Measurements from ENCODE around the gene PSMB2. TPM values are rescaled to one million over a fixed set of nuclear protein-coding genes. Genes with fewer than 3 reads are reported as not detected.

Gene PSMB2
- total RNA-seq, 2 experiments from 2014 or later: 97.1 to 125 TPM

DNA sequence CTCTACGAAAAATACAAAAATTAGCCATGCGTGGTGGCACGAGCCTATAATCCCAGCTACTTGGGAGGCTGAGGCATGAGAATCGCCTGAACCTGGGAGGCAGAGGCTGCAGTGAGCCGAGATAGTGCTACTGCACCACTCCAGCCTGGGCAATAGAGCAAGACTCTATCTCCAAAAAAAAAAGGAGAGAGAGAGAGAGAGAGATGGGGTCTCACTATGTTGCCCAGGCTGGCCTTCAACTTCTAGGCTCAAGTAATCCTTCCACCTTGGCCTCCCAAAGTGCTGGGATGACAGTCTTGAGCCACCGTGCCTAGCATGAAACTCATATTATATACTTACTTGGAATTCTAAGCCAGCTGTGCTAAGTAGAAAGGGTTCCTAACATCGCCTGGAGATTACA is 29.7 kb downstream of the PSMB2 start:
- POLR2A ChIA-PET: no interaction called here
- CTCF ChIA-PET: interaction anchor here (1.2 kb wide), 1 partner anchor 26 kb away, joined by 4 read pairs; no protein-coding TSS in a partner anchor
- H3K27ac Mint-ChIP-seq: no peak overlapping the region
- no peaks in the 10 kb centered on the region for H3K9me3 Mint-ChIP-seq (ENCODE audit: low read depth)
- peaks cover 15% of the 10 kb centered on the region for H3K4me1 Mint-ChIP-seq
- DNase-seq: no peak
- no peak for ATAC-seq
- intact Hi-C loops (cut with DNase I, micrococcal nuclease): no loop called here
- H3K36me3 Mint-ChIP-seq (ENCODE audit: low read depth): peaks cover 35% of the 10 kb centered on the region
- no peaks in the 10 kb centered on the region for H3K27me3 Mint-ChIP-seq
- H3K4me3 Mint-ChIP-seq: no peak overlapping the region

GRCh38 chr1:35605867-35606182 is 35.5 kb downstream of the PSMB2 start:
- DNase-seq (no peak), ATAC-seq (no peak)
- Mint-ChIP-seq H3K9me3 (ENCODE audit: low read depth) (no peaks in the 10 kb centered on the region), H3K27ac (no peak overlapping the region), H3K4me1 (peaks cover 8% of the 10 kb centered on the region), H3K36me3 (ENCODE audit: low read depth) (peaks cover 43% of the 10 kb centered on the region), H3K4me3 (no peak overlapping the region), H3K27me3 (no peaks in the 10 kb centered on the region)
- CTCF ChIA-PET: interaction anchor here (0.6 to 1.2 kb wide), 2 partner anchors 12 to 1311 kb away, joined by 3 to 5 read pairs; no protein-coding TSS in a partner anchor
- POLR2A ChIA-PET: no interaction called here
- intact Hi-C loops (cut with DNase I, micrococcal nuclease): no loop called here

DNA sequence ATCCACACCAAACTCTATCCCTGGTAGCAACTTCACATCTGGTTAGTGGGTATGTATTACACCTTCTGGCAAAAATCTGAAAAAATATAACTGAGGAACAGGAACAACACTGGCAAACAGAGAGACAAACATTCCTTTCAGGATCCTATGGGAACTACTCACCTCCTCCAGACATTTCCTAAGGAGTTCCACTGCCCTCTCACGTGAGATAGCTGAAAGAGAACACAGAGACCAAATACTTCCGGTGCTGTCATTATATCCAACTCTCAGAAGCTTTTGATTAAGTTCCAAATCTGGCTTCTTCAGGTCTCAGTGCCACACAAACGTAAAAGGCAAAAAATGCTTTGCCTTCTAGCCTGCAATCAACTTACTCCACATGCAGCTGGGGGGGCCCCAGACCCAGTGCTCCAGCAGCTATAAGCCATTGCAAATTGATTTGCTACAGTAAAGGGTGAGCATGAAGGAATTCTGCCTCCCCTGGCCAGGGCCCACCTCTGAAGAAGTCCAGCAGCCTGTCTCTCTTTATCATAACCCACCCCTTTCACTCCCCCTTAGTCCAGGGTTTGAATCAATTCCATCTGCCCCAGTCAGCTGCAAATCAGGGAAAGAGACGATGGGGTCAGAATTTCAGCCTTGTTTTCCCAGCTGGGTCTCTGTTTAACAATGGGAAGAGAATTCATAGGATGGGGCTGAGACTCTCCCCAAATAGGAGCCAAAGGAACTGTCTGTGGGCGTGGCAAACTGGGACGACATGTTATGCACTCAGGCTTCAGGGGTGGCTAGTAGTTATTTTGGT is 36.1 kb downstream of the PSMB2 start:
- POLR2A ChIA-PET: no interaction called here
- ATAC-seq: no peak
- no peak for DNase-seq
- intact Hi-C loops (cut with DNase I, micrococcal nuclease): no loop called here
- Mint-ChIP-seq H3K9me3 (ENCODE audit: low read depth) (no peaks in the 10 kb centered on the region), H3K27me3 (no peaks in the 10 kb centered on the region), H3K4me3 (no peak overlapping the region), H3K36me3 (ENCODE audit: low read depth) (peaks cover 42% of the 10 kb centered on the region), H3K4me1 (peaks cover 8% of the 10 kb centered on the region), H3K27ac (no peak overlapping the region)
- CTCF ChIA-PET: interaction anchor here (0.6 to 1.9 kb wide), 4 partner anchors 12 to 1312 kb away, joined by 3 to 6 read pairs (median 4); no protein-coding TSS in a partner anchor

- DNase-seq: no peak
- no peaks in the 10 kb centered on the region for H3K9me3 Mint-ChIP-seq (ENCODE audit: low read depth)
- CTCF ChIA-PET: interaction anchor here (1.2 to 1.9 kb wide), 2 partner anchors 16 to 111 kb away, joined by 4 to 6 read pairs; no protein-coding TSS in a partner anchor
- H3K27ac Mint-ChIP-seq: no peak overlapping the region
- peaks cover 8% of the 10 kb centered on the region for H3K4me1 Mint-ChIP-seq
- no peak for ATAC-seq
- no peak overlapping the region for H3K4me3 Mint-ChIP-seq
- H3K36me3 Mint-ChIP-seq (ENCODE audit: low read depth): peaks cover 41% of the 10 kb centered on the region
- POLR2A ChIA-PET: no interaction called here
- H3K27me3 Mint-ChIP-seq: no peaks in the 10 kb centered on the region
- intact Hi-C loops (cut with DNase I, micrococcal nuclease): no loop called here
Measured at GRCh38 chr1:35603941-35604340, 37.4 kb downstream of the PSMB2 start.

GRCh38 chr1:35603468-35603867 is 37.9 kb downstream of the PSMB2 start:
- Mint-ChIP-seq H3K4me3 (no peak overlapping the region), H3K27me3 (no peaks in the 10 kb centered on the region), H3K36me3 (ENCODE audit: low read depth) (peaks cover 39% of the 10 kb centered on the region), H3K27ac (no peak overlapping the region), H3K4me1 (peaks cover 8% of the 10 kb centered on the region), H3K9me3 (ENCODE audit: low read depth) (no peaks in the 10 kb centered on the region)
- ATAC-seq (no peak), DNase-seq (no peak)
- intact Hi-C loops (cut with DNase I, micrococcal nuclease): no loop called here
- ChIA-PET CTCF (interaction anchor here (1.2 to 1.9 kb wide), 2 partner anchors 16 to 112 kb away, joined by 4 to 6 read pairs; no protein-coding TSS in a partner anchor), POLR2A (no interaction called here)

DNA sequence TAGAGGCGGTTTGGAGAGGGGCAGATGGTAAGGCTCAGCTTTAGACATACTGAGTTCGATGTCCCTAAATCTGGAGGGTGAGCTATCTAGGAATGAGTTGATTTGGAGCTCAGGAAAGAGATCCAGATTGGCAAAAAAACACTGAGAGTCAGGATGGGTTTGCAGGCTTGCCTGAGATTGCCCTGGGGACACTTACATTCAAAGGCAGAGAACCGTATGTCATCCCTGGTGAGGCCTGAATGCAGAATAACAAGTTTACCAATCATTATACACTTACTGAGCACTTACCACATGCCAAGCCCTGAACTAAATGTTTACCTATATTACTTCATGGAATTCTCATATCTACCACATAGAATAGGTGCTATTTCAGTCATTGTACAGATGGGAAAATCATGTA is 40.7 kb downstream of the PSMB2 start:
- ChIA-PET POLR2A (interaction anchor here (0.6 kb wide), 1 partner anchor 14 kb away, joined by 3 read pairs; no protein-coding TSS in a partner anchor), CTCF (interaction anchor here (2.2 kb wide), 1 partner anchor 36 kb away, joined by 8 read pairs; no protein-coding TSS in a partner anchor)
- Mint-ChIP-seq H3K9me3 (ENCODE audit: low read depth) (no peaks in the 10 kb centered on the region), H3K4me1 (no peaks in the 10 kb centered on the region), H3K36me3 (ENCODE audit: low read depth) (peaks cover 26% of the 10 kb centered on the region), H3K4me3 (no peak overlapping the region), H3K27ac (no peak overlapping the region), H3K27me3 (no peaks in the 10 kb centered on the region)
- intact Hi-C loops (cut with DNase I, micrococcal nuclease): no loop called here
- ATAC-seq (no peak), DNase-seq (no peak)

GRCh38 chr1:35599411-35599810 is 41.9 kb downstream of the PSMB2 start:
- H3K4me1 Mint-ChIP-seq: no peaks in the 10 kb centered on the region
- DNase-seq (no peak), ATAC-seq (no peak)
- H3K9me3 Mint-ChIP-seq (ENCODE audit: low read depth): no peaks in the 10 kb centered on the region
- ChIA-PET POLR2A (interaction anchor here (0.6 kb wide), 1 partner anchor 1879 kb away, joined by 4 read pairs; no protein-coding TSS in a partner anchor), CTCF (interaction anchor here (0.9 to 1.0 kb wide), 2 partner anchors 127 to 131 kb away, joined by 3 read pairs; no protein-coding TSS in a partner anchor)
- peaks cover 21% of the 10 kb centered on the region for H3K36me3 Mint-ChIP-seq (ENCODE audit: low read depth)
- no peak overlapping the region for H3K4me3 Mint-ChIP-seq
- peak overlapping the region; percentile 4 for H3K27ac Mint-ChIP-seq
- H3K27me3 Mint-ChIP-seq: no peaks in the 10 kb centered on the region
- intact Hi-C loops (cut with DNase I, micrococcal nuclease): loop anchor here in 1 of 2 experiments (5.0 kb wide), 1 partner anchor 38 kb away; no protein-coding TSS in a partner anchor

- ChIA-PET POLR2A (interaction anchor here (0.6 kb wide), 1 partner anchor 43 kb away, joined by 3 read pairs; no protein-coding TSS in a partner anchor), CTCF (interaction anchor here (0.9 to 1.0 kb wide), 2 partner anchors 127 to 131 kb away, joined by 3 read pairs; no protein-coding TSS in a partner anchor)
- Mint-ChIP-seq H3K4me3 (no peak overlapping the region), H3K27me3 (no peaks in the 10 kb centered on the region), H3K9me3 (ENCODE audit: low read depth) (no peaks in the 10 kb centered on the region), H3K27ac (no peak overlapping the region), H3K36me3 (ENCODE audit: low read depth) (peaks cover 18% of the 10 kb centered on the region), H3K4me1 (peaks cover under 1% of the 10 kb centered on the region)
- intact Hi-C loops (cut with DNase I, micrococcal nuclease): loop anchor here in 1 of 2 experiments (5.0 kb wide), 1 partner anchor 38 kb away; no protein-coding TSS in a partner anchor
- DNase-seq (no peak), ATAC-seq (no peak)
Measured at GRCh38 chr1:35598895-35599294, 42.4 kb downstream of the PSMB2 start.

GRCh38 chr1:35597870-35598269 is 43.5 kb downstream of the PSMB2 start:
- no peak for DNase-seq
- Mint-ChIP-seq H3K36me3 (ENCODE audit: low read depth) (peaks cover 9% of the 10 kb centered on the region), H3K4me1 (peaks cover 10% of the 10 kb centered on the region), H3K4me3 (no peak overlapping the region), H3K9me3 (ENCODE audit: low read depth) (no peaks in the 10 kb centered on the region), H3K27ac (no peak overlapping the region), H3K27me3 (no peaks in the 10 kb centered on the region)
- POLR2A ChIA-PET: no interaction called here
- intact Hi-C loops (cut with DNase I, micrococcal nuclease): loop anchor here in 1 of 2 experiments (5.0 kb wide), 1 partner anchor 39 kb away; no protein-coding TSS in a partner anchor
- ATAC-seq: no peak
- CTCF ChIA-PET: no interaction called here

GRCh38 chr1:35595684-35596083 is 45.6 kb downstream of the PSMB2 start:
- ChIA-PET POLR2A (no interaction called here), CTCF (no interaction called here)
- peaks cover 8% of the 10 kb centered on the region for H3K36me3 Mint-ChIP-seq (ENCODE audit: low read depth)
- no peaks in the 10 kb centered on the region for H3K27me3 Mint-ChIP-seq
- H3K27ac Mint-ChIP-seq: no peak overlapping the region
- H3K9me3 Mint-ChIP-seq (ENCODE audit: low read depth): no peaks in the 10 kb centered on the region
- intact Hi-C loops (cut with DNase I, micrococcal nuclease): loop anchor here in 1 of 2 experiments (5.0 kb wide), 1 partner anchor 42 kb away; no protein-coding TSS in a partner anchor
- H3K4me3 Mint-ChIP-seq: no peak overlapping the region
- no peak for DNase-seq
- no peak for ATAC-seq
- peaks cover 12% of the 10 kb centered on the region for H3K4me1 Mint-ChIP-seq

GRCh38 chr1:35594005-35594760 is 47.1 kb downstream of the PSMB2 start:
- ATAC-seq: no peak

More at GRCh38 chr1:35594005-35594760, 47.1 kb downstream of the PSMB2 start:
- POLR2A ChIA-PET: interaction anchor here (0.7 to 1.2 kb wide), 3 partner anchors 10 to 120 kb away, joined by 3 to 4 read pairs (median 3); no protein-coding TSS in a partner anchor
- H3K27me3 Mint-ChIP-seq: no peaks in the 10 kb centered on the region
- peaks cover 12% of the 10 kb centered on the region for H3K4me1 Mint-ChIP-seq
- H3K4me3 Mint-ChIP-seq: no peak overlapping the region
- CTCF ChIA-PET: interaction anchor here (0.8 to 1.1 kb wide), 3 partner anchors 16 to 29 kb away, joined by 3 to 5 read pairs (median 3); no protein-coding TSS in a partner anchor
- no peak overlapping the region for H3K27ac Mint-ChIP-seq
- intact Hi-C loops (cut with DNase I, micrococcal nuclease): no loop called here
- peaks cover 5% of the 10 kb centered on the region for H3K36me3 Mint-ChIP-seq (ENCODE audit: low read depth)
- DNase-seq: no peak
- H3K9me3 Mint-ChIP-seq (ENCODE audit: low read depth): no peaks in the 10 kb centered on the region

Measured in activated CD4-positive, alpha-beta T cell treated with anti-CD3 and anti-CD28 coated beads for 36 hours (primary cell).